Gastroesophageal sphincter (tissue), 3 donors: ENCODE measurements around the gene PRXL2B.

Experiments used
- EP300 ChIP-seq: sonication (generic); formaldehyde crosslinking; IDR thresholded peaks from one replicate; pipeline ENCODE4 v1.6.1; 2017; ENCODE audit warnings: antibody characterized with exemption, mild to moderate bottlenecking
- POLR2A ChIP-seq, 2 donors: fragments of 450-650 bp; IDR thresholded peaks; one replicate each; pipeline ENCODE4 v1.6.1; 2017; ENCODE audit warnings: antibody characterized with exemption in 2 of 2, mild to moderate bottlenecking in 2 of 2, moderate library complexity in 1 of 2
- POLR2AphosphoS5 ChIP-seq: sonication (generic); formaldehyde crosslinking; IDR thresholded peaks from one replicate; pipeline ENCODE4 v1.6.1; 2017; ENCODE audit warnings: antibody characterized with exemption
- TF ChIP-seq, protein P1 (sequence below), 4 experiments: fragments of 200-600 bp in 2 of 4; fragments of 450-650 bp in 2 of 4; sonication (generic) in 1 of 4; IDR thresholded peaks; one replicate each; pipeline ENCODE4 v1.5.1; 2017 to 2019; ENCODE audit warnings: antibody characterized with exemption in 4 of 4, mild to moderate bottlenecking in 2 of 4, moderate library complexity in 2 of 4

DNA sequence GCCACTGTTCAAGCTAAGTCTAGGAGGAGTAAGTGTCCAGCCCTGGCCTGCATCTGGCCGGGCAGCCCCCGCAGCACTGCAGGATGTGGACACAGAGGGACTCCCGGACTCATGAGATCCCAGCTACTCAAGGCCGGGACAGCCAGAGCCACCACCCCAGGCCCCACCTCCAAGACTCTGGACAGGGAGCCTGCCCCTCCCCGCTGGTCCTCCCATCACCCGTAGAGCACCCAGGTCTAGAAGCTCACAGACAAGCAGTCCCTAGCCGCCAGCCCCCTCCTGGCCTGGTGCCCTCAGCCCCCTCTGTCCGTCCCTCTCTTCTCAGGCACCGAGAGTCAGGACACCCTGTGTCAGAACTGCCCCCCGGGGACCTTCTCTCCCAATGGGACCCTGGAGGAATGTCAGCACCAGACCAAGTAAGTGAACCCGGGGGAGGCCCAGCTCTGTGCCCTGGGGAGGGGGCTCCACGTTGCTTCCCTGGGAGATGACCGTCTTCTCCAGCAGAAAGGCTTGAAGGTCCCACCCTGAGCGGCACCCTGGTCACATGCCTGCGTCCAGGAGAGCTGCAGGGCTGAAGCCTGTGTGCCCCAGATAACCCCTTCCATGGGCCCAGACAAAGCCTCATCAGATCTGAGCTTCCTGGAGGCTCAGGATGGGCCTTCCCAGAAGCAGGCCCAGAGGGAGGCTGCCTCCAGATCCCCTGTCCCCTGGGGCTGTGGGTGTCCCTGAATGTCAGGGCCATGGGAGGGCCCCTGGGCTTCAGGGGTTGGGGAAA, 26.1 kb upstream of the PRXL2B start:
- TF ChIP-seq, protein P1, sequence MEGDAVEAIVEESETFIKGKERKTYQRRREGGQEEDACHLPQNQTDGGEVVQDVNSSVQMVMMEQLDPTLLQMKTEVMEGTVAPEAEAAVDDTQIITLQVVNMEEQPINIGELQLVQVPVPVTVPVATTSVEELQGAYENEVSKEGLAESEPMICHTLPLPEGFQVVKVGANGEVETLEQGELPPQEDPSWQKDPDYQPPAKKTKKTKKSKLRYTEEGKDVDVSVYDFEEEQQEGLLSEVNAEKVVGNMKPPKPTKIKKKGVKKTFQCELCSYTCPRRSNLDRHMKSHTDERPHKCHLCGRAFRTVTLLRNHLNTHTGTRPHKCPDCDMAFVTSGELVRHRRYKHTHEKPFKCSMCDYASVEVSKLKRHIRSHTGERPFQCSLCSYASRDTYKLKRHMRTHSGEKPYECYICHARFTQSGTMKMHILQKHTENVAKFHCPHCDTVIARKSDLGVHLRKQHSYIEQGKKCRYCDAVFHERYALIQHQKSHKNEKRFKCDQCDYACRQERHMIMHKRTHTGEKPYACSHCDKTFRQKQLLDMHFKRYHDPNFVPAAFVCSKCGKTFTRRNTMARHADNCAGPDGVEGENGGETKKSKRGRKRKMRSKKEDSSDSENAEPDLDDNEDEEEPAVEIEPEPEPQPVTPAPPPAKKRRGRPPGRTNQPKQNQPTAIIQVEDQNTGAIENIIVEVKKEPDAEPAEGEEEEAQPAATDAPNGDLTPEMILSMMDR (IDR thresholded peaks at IDR 0.05) = no peak
- TF ChIP-seq EP300 (no peak), POLR2A (IDR thresholded peaks at IDR 0.05) (no peak), POLR2AphosphoS5 (no peak)
